ENCODE results near the gene PALM3.

Gene PALM3

DNA sequence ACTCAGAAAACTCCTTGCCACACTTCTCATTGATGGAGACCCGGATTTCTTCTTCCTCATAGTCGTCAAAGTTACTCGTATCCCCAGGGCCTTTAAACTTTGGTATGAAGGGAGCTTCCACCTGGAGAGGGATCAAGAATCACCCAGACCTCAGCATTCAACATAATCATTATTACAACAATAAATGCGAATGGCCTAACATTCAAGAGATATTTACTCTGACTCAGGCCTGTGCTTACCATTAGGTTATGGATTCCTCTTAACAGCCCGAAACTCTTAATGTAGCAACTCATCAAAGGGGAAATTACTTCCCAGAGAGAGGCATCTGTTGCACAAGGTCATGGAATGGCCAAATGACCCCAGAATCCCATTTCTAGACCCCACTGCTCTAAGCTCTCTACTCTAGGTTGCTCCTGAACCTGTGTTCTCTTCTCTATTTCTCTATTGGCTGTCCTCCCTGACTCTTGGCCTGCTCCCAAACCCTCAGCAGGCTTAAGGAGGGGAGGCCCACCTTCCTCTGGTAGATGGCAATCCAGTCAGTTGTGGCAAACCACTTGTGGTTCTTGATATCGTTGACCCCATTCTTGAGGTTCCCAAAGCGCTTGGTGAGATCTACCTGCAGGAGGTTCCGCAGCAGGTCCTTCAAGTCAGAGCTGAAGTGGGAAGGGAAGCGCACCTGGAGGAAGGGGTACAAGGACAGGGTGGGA is 31.4 kb upstream of the PALM3 start:
- no peak overlapping the region for H3K27ac ChIP-seq
- TF ChIP-seq, protein P1, sequence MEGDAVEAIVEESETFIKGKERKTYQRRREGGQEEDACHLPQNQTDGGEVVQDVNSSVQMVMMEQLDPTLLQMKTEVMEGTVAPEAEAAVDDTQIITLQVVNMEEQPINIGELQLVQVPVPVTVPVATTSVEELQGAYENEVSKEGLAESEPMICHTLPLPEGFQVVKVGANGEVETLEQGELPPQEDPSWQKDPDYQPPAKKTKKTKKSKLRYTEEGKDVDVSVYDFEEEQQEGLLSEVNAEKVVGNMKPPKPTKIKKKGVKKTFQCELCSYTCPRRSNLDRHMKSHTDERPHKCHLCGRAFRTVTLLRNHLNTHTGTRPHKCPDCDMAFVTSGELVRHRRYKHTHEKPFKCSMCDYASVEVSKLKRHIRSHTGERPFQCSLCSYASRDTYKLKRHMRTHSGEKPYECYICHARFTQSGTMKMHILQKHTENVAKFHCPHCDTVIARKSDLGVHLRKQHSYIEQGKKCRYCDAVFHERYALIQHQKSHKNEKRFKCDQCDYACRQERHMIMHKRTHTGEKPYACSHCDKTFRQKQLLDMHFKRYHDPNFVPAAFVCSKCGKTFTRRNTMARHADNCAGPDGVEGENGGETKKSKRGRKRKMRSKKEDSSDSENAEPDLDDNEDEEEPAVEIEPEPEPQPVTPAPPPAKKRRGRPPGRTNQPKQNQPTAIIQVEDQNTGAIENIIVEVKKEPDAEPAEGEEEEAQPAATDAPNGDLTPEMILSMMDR (conservative IDR thresholded peaks at IDR 0.05), result no peak
- no peak for TF ChIP-seq ZFX (IDR thresholded peaks at IDR 0.05)

DNA sequence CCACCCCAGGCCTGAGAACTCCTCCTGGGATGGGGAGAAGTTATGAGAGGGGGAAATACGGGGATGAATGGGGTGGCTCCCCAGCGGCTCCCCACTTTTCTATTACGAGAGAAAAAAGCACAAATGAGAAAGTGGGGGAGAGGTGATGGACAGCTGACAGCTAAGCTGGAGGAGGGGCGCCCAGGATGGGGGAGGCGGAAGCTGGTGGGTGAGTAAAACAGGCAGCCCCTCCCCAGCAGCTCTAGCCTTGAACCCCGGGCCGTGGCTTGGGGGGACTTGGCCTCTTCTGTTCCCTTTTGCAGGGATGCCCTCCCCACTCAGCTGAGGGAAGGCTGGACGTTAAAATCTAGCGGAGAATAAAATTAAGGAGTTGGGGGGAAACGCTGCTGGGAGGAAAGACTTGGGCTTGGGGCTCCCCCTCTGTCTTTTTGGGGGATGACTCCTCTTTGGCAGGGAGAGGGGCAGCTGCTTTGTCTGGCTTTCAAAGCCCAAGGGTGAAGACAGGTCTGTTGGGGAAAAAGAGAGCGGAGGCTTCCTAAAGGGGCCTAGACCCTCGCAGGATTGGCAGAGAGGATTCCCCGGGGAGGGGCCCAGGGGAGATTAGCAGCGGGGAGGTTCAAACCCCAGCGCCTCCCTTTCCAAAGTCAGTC is 30.1 kb upstream of the PALM3 start:
- H3K27ac ChIP-seq, result peak overlapping the region; percentile 93
- TF ChIP-seq ZFX (IDR thresholded peaks at IDR 0.05), result no peak
- TF ChIP-seq, protein P1 (conservative IDR thresholded peaks at IDR 0.05), result no peak

DNA sequence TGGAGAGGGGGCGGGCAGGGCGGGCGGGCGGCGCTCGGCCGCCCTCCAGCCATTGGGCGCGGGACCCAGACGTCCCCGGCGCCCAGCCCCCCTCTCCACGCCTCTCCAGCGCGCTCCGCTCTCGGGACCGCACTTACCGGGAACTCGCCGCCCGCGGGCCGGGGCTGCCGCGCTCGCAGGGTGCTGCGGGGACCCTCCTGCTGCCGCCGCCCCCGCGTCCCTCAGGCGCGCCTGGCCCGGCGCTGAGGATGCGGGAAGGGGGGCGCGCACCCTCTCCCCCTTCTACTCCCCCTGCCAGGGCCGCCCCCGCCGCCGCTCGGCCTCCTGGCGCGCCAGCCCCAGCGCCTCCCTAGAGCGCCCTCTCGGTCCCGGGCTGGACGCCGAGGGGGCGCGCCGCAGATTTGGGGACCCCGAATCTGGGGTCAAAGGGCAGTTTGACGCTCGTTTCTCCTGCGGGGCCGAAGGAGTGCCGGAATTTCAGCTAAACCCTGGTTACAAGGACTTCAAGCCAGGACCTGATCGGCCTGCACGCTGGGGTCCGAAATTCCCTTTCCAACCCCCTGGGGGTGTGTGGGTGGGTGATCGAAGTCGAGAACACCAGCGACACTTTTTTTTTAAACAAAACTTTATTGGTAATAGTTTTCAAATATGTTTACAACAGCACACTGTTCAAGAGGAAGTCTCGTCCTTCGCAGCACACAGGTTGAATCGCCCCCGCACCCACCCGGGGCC is 29.4 kb upstream of the PALM3 start:
- peak; percentile 49; the same call in 1 of the 2 replicates for TF ChIP-seq ZFX (IDR thresholded peaks at IDR 0.05)
- TF ChIP-seq, protein P1 (conservative IDR thresholded peaks at IDR 0.05), result peak; percentile 41
- H3K27ac ChIP-seq, result peak overlapping the region; percentile 93

DNA sequence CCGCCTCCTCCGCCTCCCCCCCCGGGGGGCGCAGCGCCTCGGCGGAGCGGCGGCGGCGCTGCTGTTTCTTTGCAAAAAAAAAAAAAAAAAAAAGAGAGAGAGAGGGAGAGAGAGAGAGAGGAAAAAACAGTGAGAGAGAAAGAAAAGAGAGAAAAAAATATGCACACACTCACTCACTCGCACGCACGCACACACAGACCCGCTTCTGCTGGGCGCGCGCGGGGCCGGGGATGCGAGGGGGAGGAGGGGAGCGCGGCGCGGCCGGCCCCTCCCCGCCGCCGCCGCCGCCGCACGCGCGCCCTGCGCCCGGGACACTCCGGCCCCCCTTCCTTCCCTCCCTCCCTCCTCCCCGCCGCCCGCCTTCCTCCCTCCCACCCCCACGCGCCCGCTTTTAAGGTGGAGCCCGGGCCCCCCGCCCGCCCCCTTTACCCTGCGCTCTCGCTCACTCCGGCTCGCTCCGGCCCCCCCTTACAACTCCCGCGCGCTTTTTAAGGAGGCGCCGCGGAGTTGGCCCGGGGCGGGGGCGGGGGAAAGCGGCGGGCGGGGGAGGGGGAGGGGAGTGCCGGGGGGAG is 28.7 kb upstream of the PALM3 start, which contains the start of gene SAMD1:
SAMD1 (minus strand) TSS at position 243 of the 572 bp plus-strand sequence.
- TF ChIP-seq, protein P1 (conservative IDR thresholded peaks at IDR 0.05), result no peak
- peak within 1 kb of the TSS; percentile 93 for H3K27ac ChIP-seq

DNA sequence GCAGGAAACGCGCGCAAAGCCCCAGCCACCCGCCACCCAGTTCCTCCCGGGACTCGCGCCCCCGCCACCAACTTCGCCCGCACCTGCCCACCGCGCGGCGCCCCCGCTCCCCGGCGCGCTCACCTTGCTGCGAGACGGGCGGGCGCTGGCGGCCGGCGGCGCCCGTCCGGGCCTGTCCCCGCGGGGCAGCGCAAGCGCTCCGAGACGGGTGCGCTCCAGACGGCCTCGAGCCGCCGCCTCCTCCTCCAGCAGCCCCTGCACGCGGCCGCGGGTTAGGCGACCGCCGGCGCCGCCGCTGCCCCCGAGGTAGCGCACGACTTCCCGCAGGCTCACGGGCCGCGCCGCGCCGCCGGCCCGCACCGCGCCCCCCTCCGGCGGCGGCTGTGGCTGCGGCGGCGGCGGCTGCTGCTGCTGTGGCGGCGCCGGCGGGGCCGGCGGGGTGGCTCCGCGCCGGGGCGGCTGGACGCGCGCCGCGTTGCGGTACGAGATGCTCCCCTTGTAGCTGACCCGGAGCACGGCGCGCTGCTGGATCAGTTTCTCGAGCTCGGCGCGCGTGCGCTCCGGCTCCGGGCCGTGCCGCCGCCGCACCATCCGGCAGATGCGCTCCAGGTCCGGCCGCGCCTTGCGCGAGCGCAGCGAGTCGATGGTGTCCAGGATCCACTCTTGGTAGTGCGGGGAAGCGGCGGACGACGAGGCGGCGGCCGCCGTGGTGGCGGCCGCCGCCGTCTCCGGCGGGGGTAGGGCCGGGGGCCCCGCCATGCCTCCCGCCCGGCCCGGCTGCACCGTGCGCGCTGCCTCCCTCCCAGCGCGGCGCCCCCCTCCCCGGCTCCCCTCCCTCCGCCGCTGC is 28.0 kb upstream of the PALM3 start:
- TF ChIP-seq, protein P1 (conservative IDR thresholded peaks at IDR 0.05), result no peak
- TF ChIP-seq ZFX (IDR thresholded peaks at IDR 0.05), result no peak
- H3K27ac ChIP-seq, result peak overlapping the region; percentile 93

DNA sequence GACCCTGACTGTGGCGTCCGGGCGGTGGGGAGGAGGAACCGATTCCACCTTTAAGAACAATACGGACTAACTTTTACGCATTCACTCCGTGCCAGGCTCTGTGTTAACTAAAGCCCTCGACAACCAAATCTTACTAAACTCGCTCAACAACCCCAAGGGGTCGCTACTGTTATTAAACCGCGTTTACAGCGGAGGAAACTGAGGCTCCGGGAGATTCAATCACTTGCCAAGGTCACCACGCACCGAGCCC is 27.5 kb upstream of the PALM3 start:
- peak overlapping the region; percentile 93 for H3K27ac ChIP-seq
- TF ChIP-seq, protein P1 (conservative IDR thresholded peaks at IDR 0.05), result no peak
- TF ChIP-seq ZFX (IDR thresholded peaks at IDR 0.05), result no peak

Measured in C4-2B (cell line).